ENCODE measurements around the gene TMEM213.

DNA sequence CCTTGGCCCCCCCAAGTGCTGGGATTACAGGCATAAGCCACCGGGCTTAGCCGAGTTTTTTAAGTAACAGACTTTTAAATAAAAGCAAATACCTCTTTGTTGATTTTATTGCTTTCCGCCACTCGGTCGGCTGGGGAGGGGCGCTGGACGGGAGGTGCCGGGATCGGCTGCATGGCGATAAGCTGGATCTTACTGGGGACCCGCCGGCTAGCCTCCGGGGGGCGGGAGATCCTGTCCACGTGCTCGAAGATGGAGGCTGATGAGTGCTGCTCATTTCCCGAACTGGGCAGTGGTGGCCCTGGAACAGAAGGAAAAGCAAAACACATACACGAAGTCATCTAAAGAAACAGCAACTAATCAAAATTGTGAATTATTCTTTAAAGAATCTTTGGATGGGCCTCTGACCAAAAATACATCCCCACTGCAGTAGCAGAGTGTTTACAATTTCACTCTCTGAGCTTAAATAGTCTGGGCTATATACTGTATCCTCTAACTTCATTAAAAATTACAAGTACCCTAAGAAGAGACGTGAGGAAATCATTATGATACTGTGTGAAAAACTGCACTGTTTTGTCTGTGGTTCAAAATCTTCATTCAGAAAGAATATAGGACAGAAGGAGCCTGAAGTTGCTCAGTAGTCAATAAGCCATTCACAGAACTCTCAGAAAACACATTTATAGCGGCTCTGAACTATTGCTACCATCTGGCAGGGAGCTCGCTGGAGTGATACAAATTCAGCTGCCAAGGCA is 73.4 kb downstream of the TMEM213 start:
- TF ChIP-seq CTCF (IDR thresholded peaks at IDR 0.05; ENCODE audit: low read length) (no peak), EZH2 (optimal IDR thresholded peaks at IDR 0.05; ENCODE audit: low read depth, low read length) (no peak)
